Activated T-cell treated with anti-CD3 and anti-CD28 coated beads, Interleukin-2, amount 50 U/mL, for 1 hour (primary cell): ENCODE measurements around the gene GPM6B.

Source experiments
- DNase-seq: peaks from one replicate; pipeline ENCODE4 v3.0.0-alpha.2; 2020

Gene GPM6B

DNA sequence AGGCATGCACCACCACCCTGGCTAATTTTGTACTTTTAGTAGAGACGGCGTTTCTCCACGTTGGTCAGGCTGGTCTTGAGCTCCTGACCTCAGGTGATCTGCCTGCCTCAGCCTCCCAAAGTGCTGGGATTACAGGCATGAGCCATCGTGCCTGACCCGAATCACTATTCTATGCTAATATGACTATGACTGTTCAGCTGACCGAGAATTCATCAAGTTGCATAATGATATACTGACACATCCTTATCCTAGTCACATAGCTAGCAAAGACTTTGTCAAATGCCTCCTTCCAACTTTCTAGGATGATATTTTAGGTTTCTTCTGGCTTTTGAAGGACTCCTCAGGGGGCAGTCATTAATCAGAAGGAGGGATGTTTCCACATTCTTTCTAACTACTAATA, 4.8 kb upstream of the GPM6B start:
- no peak for DNase-seq

DNA sequence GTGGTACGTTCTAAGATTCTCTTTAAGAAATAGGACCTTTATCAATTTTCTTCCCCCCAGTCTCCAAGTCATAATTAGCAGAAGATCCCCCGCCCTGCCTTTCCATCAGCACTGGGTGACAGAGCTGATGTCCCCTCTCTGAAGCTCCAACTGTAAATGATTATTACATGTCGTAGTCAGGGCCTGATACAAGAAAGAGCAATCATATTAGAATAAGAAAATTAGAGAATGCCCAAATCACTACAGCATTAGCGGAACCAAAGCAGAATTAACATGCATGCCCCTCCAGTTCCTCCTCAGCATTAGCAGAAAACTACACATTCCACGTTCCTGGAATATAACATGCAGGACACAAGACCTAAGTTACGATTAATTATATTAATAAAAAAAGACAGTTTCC, 717 bp downstream of the GPM6B start:
- no peak for DNase-seq

DNA sequence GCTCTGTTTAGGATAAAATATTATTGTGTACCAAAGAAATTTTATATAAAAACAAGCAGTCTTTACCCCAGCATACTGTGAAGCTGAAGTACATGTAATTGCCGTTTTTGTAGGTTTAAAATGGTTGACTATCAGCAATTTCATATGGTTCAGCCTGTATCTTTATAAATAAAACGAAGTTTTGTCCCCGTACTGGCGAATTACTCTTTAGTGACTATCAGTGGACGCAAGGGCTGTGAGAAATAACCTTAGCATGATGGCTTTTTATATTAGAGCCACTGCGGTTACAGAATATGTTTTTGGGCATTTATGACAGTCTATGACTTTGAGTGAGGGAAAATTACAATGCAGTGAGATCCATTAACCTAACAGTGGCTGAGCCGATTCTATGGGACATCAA, 1.2 kb downstream of the GPM6B start:
- DNase-seq, result no peak

DNA sequence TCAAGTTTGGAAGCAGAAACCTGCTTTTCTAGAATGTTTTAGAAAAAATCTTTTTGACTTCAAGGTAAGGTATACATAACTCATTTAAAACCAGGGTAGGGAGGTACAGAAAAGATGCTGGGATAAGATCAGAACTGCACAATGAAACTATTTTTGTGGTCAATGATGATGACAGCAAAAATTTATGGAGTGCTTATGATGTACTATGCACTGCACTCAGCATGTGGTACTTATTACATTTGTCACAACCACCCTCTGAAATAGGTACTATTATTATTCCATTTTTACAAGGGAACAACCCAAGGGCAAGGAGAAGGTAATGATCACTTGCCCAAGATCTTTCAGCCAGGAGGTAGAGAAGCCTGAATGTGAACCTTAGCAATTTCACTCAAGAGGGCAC, 8.0 kb downstream of the GPM6B start:
- no peak for DNase-seq

DNA sequence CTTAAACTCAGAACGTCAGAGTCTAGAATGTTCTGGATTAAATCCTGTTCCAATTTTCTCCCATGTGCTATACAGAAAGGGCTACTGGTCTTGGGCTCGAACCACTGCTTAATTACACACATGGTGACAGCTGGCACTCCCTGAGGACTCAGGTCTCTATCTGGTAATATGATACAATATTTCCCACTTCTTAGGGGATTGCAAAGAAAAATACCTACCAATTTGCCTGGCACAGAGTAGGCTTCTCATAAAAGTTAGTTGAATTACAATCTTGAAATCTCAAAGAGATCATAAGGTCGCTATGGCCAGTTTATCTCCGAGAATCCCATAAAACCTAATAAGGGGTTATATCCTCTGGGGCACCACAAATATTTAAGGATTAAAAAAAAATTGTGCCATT, 8.6 kb downstream of the GPM6B start:
- no peak for DNase-seq

DNA sequence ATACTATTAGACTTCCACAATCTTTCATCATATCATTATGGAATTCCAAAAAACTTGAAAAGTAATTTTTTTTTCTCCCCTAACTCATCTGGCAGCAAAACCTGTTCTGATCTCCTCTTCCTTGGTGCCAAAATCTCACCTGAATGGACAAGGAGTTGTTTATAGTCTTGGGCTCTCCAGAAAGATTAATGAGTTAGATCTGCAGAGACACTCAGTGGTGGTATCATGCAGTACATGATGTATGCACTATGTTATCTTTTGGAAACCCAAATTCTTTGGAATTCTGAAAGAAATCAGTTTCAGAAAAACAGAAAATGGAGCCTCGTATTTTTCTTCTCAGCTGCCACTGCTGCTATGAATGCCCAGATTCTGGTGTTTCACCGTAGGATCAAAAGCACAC, 11.7 kb downstream of the GPM6B start:
- no peak for DNase-seq

DNA sequence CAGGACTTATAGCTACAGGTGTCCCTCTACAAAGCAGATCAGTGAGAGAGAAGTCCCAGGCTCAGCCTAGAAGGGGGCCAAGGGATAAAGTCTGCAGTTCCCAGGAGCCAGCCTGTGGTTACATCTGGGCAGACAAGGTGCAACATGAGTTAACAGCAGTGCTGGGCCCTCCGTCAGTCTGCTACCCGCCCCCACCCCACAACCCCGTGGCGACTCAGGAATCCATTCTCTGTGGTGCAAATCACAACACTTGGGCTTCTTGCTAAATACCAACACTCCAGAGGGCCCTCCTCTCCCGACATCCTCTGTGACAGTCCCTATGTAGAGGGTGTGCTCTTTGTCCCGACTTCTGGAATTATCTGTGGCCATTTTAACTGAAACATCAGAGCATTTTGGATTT, 13.8 kb downstream of the GPM6B start:
- DNase-seq, result no peak

DNA sequence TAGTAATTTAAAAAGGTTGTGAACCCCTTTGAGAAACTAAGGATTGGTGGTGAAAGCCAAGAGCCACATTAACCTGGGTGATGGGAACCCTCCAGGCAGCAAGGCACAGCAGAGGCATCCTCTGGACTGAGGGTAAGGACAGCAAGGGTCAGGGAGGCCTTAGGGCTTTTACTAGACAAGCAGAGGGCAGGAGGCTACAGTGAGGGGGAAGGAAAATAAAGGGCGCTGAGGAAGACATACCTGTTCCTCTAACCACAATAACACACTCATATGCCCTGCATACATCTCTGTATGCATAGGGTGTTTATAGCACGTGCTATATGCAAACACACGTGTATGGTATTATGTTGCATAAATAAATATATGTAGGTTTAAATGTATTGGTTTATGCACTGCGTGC, 18.7 kb downstream of the GPM6B start:
- DNase-seq, result no peak

DNA sequence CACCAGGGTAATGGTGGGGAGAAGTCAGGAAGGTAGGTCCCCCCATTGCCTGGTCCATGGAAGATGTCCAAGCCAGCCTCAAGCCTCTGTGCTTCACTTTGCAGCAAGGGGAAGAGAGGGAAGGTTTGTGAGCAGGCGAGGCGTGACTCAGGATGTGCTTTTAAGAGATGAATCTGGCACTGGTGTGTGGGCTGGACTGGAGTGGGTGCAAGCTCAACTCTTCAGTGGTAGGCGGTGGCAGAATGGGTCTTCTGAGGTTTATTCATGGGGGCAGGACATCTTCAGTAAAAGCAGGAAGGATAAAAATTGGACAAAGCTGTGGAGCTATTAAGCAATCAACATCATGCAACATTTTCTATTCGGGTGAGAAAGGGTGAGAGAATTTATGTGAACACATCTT, 19.4 kb downstream of the GPM6B start:
- no peak for DNase-seq

DNA sequence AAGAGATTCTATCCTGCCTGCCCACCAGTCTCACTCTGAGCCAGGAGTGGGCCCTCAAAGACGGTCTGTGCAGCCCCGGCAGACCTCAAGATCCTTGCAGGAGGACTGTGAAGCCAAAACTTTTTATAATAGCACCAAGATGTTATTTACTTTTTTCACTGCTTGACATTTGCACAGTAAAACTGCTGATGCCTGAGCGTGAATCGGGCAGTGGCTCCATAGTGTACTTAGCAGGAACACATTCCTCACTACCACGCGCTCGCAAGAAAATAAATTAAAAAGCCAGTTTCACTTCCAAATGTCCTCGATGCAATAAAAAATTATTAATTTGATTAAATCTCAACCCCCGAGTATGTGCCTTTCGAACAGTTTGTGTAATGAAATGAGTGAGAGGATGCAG, 22.5 kb downstream of the GPM6B start:
- no peak for DNase-seq

DNA sequence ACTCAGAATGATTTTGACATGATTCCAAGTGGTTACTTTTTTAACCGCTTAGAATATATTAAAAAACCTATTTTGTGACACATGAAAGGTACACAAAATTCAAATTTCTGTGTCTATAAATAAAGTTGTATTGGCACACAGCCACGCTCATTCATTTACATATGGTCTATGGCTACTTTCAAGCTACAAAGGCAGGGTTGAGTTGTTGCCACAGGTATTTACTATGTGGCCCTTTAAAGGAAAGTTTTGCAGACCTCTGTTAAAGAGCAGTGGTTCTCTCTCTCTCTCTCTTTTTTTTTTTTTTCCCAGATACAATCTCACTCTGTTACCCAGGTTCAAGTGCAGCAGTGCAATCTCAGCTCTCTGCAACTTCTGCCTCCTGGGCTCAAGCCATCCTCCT, 23.0 kb downstream of the GPM6B start:
- no peak for DNase-seq

DNA sequence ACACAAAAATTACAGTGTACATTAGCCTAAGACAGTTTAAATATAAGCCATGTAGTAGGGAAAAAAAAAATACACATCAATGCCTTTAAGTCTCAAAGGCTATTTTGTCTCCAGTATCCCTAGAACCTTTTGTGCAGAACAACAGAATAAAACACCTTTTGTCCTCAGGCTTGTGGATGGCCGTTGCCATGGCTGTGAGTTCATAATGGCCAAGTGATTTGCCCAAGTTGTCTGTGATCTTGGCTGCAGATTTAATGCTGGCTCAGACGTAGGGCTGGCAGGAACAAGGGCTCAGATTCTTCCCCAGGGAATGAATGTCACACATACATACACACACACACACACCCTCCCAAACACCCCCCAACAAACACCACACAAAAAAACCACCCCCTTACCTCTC, 25.3 kb downstream of the GPM6B start:
- DNase-seq, result no peak

DNA sequence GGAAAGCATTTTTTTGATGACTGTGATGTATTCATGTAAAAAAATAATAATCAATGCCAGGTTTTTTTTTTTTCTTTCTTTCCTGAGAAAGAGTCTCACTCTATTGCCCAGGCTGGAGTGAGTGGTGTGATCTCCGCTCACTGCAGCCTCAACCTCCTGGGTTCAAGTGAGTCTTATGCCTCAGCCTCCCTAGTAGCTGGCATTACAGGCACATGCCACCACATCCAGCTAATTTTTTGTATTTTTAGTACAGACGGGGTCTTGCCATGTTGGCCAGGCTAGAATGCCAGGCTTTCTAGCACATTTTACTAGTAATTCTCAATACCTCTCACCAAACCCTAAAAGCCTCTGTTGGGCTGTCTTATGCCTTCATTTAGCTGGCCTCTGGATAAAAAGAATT, 25.7 kb downstream of the GPM6B start:
- no peak for DNase-seq

DNA sequence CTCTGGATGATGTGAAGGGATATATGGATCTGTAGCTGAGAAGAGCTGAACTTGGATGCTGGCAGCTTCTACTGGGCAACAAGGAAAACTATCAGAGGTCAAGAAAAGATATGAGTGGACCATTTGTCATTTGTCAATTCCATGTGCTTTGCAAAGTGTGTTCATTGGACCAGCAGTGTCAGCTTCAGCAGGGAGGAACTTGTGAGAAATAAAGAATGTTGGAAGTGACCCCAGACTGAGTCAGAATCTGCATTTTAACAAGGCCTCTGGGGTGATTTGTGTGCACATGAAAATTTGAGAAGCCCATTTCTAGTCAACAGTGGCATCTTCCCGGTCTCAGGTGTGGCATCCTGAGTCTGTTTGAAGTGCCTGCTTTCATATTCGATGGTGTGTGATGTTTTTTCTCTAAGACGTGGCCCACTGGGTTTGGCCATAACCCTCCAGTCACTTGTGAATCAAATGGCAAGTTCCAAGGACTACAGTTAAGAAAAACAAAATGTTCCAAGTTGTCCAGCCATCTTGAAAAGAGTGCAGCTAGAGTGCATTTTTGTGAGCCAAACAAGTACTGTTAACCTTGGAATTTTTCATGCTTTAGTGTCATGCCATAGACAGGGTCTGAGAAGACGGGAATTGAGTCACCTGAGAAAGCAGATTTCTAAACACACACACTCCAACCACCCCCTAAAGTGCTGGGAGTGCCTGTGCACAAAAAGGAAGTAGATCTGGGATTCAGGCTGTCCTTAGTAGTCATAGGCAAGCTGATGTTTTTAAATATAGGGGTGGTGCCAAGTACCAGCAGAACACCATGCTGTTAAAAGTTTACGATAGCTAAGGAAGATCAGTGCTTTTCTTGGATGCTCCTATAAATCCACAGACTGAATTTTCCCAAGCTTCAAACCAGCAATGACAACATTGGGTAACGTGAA, 26.4 kb downstream of the GPM6B start:
- DNase-seq, result no peak

DNA sequence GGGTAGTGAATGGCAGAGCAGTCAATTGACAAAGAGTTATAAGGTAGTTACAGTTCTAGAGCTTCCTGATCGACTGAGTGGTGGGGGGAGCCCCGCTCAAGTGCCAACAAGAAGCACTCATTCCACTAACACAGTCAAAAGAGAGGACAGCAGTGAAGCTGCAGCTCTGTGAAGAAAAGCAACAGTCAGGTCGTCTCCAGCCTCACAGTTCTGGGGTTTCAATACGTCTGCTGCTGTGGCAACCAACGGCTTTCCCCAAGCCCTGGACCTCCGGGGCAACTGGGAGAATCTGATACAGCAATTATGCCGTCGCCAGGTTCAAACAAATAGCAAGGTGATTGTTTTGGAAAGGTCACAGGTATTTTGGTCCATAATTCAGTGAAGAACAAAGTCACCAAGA, 30.8 kb downstream of the GPM6B start:
- no peak for DNase-seq

DNA sequence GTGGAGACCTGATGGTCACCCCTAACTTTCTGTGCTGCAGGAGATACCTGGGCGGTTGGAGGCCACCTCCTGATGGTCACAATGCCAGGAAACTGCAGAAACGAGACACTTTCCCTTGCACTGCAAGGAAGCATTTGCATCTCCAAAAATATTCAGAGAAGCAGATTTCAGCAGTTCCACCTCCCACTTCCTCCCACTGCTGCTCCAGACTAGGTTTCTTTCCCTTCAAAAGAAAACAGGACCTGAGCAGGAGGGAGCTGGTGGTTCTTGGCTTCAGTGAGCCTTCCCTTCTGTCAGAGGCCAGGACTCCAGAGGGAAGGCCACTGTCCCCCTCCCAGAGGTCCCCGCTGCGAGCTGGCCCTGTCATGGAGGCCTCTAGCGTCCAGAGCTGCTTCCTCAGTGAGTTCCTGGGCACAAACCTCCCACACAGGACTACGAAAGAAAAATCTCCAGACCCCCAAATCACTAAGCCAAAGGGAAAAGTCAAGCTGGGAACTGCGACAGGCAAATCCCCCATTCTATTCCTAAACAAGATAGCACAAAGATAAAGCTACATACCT, 35.9 kb downstream of the GPM6B start:
- no peak for DNase-seq

DNA sequence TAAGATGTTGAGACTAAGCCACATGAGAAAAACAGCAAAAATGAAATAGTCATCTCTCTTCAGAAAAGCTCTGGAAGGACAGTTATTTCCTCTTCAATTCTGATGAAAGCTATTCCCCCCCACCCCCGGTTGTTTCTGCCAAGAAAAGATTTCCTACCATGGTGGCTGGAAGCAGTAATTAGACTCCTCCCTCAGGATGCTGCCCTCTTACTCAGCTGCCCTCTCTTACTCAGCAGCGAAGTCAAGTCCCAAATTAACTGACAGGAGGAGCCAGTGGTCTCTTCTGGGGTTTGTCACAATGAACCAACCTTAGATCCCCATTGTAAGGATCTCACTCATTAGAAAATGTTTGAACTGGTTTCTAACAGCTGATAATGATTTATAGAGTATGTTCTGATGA, 38.0 kb downstream of the GPM6B start:
- no peak for DNase-seq

DNA sequence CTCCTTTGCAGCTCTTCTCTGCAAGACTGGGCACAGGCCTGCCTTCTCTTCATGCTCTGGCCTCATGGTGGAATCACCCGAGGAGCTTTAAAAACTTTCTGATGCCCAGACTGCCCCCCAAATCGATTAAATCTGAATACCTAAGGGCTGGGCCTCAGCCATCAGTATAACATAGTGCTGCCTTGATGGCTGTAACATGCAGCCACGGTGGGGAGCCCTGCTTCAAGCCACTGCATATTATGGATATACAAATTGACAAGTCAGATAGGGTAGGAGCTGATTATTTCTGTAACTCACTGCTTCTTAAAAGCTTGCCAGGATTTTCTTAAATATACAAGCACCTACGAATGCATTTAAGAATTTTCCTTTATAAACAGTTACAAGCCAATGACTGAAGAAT, 40.5 kb downstream of the GPM6B start:
- no peak for DNase-seq

DNA sequence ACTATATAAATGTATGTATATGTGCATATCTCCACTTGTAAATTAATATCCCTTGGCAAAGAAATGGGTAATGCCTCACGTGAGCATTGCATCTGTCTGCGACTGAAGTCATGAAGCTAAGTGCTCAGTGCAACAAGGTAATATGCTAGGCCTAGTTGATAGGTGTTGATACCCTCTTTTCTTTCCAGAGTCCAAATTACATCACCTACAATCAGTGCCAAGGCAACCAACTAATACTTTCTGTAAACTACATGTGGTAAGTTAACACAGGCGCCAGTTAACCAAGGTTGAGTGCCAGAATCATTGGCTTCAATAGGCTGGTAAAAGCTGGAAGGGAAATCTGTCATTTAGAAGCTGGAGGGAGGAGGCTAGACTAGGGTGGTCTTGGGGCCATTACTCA, 41.1 kb downstream of the GPM6B start:
- no peak for DNase-seq

DNA sequence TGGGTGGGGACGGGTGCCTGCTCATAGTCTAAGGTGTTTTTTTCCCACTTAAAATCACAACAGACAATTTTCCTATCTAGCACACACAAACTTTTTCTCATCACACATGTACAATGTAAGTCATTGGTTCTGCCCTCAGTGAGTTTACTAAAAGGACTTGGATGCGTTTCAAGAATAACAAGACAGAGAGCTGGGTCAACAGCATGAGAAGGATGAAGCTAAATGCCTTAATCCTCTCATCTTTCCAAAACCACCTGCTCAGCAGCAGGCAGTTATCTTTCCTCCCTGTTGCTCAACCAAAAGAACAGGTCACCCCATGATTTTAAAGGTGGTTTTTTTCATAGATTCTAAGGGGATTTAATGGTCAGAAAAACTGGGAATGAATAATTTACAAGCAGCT, 42.2 kb downstream of the GPM6B start:
- no peak for DNase-seq

DNA sequence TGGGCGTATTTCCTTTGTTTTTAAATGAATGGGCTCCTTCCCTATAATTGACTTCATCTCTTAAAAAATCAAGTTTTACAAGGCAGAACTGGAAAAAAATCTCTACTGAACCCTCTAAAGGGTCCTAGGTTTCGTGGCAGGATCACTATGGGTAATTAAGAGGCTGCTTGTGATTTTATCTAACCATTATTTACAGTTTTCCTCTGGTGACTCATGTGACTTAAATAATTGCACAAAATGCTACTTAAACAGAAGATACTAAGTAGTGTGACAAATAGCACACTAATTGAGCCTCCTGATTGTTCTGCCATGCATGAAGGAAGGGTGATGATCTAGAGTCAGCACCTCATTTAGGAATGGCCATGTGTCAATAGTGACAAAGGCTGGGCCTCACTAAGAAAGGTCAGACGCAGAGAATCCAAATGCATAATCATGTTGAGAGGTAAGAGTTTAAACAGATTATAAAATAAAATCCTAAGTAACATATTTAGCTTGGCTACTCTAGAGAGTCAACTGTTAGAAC, 46.8 kb downstream of the GPM6B start:
- no peak for DNase-seq

DNA sequence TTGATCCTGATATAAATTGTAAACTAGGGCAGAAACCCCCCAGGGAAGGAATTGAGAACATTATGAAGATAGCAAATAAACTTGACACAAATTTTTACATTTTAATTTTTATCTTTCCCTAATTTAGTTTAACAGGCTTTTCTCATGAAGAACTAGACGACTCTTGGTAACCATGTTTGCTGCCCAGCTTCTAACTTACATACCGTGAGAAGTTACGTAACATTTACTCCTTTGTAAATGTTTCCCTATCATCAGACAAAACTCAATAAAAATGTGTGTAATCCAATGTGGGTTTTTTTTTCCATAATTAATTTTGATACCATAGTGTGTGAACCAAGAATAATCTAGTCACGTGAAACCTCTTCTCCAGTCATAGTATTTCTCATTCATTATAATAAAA, 48.0 kb downstream of the GPM6B start:
- no peak for DNase-seq

DNA sequence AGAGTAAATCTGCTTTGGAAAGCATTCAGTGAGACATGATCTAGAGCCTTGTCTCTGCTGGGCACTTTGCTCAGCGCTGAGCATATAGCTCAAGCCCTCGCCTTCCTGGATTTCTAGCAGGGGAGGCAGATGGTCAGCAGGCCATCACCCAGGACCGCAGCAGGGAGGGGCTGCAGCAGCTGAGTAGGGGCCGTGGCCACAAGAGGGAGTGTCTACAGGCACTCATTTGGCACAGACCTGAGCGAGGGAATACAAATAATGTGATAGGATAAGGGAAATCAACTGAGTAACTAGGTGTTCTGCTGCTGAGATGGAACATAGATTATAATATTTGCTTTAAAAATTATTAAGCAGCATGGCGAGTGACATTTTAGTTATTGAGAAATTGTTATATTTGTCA, 52.1 kb downstream of the GPM6B start:
- no peak for DNase-seq

DNA sequence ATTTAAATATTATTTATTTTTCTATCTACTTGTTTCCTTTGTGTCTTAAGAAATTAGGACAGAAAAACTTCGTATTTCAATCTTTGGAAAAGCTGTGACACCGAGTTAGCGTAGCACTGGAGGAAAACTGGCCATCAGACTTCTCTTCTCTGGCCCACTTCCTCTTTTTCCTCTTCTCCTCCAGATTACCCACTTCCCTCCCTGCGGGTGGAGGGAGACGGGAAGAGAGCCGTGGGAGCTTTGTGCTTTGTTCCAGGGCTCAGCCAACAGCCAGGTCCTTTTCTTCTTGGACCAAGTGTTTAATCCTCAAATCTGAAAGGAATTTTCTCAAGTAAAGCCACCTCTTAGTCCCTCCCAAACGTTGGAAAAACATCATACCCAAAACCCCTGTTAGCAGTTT, 52.6 kb downstream of the GPM6B start:
- DNase-seq, result no peak

DNA sequence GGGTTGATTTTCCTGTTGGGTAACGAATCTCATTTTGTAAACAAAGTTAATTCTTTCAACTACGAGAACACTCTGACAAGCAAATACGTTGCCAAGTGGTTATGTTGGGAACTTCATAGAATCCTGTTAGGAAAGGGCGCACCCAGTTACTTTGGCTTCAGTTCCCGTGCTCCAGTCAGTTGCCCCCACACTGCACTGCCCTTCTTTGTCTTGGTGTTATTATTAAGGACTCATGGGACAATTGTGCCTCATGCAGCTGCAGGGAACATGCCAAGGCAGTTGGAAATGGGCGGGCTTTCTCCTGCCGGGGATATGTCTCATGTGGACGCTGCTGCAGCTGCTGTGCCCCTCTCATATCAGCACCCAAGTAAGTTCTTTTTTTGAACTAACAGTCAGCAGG, 53.4 kb downstream of the GPM6B start:
- DNase-seq, result no peak
